Astrocyte (in vitro differentiated cells and primary cell): Measurements from ENCODE around the gene RTN3.

Experiments
- EZH2 ChIP-seq: IDR thresholded peaks from 2 replicates; pipeline ENCODE4 v1.6.1; 2012; ENCODE audit warnings: mild to moderate bottlenecking, low read length, inconsistent platforms; ENCODE audit not compliant: insufficient read depth
- TF ChIP-seq, protein P1 (sequence below): IDR thresholded peaks from 2 replicates; pipeline ENCODE4 v1.5.1; 2011; ENCODE audit warnings: low read depth, mild to moderate bottlenecking, inconsistent platforms, low read length, moderate library complexity; ENCODE audit not compliant: insufficient read depth

DNA sequence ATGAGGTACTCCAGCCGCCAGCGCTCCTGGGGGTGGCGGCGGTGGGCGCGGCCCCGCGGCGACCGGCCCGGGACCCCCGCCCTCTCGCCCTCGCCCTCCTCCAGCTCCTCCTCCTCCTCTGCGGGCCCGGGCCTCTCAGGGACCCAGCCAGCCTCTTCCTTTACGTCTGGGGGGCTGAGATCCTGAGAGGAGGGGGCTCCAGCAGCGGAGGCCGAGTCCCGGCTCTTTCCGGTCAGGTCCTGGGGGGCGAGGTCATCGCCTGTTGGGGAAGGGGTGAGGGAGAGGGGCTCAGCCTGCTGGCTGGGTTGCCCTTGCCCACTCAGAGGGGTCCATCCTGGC, 83.0 kb downstream of the RTN3 start:
- TF ChIP-seq, protein P1, sequence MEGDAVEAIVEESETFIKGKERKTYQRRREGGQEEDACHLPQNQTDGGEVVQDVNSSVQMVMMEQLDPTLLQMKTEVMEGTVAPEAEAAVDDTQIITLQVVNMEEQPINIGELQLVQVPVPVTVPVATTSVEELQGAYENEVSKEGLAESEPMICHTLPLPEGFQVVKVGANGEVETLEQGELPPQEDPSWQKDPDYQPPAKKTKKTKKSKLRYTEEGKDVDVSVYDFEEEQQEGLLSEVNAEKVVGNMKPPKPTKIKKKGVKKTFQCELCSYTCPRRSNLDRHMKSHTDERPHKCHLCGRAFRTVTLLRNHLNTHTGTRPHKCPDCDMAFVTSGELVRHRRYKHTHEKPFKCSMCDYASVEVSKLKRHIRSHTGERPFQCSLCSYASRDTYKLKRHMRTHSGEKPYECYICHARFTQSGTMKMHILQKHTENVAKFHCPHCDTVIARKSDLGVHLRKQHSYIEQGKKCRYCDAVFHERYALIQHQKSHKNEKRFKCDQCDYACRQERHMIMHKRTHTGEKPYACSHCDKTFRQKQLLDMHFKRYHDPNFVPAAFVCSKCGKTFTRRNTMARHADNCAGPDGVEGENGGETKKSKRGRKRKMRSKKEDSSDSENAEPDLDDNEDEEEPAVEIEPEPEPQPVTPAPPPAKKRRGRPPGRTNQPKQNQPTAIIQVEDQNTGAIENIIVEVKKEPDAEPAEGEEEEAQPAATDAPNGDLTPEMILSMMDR = no peak
- TF ChIP-seq EZH2 = no peak
